Left colon (tissue), 2 donors: ENCODE data around the gene DTD2. TPM values are rescaled to one million over a fixed set of nuclear protein-coding genes. Genes with fewer than 3 reads are reported as not detected.

ENCODE experiments used
- ATAC-seq: fragments of 200-7000 bp; cut with Tn5 transposase; one replicate; pipeline ENCODE4 v1.9.1; 2020; ENCODE audit warnings: mild to moderate bottlenecking, moderate library complexity
- DNase-seq, 2 donors: peaks; one replicate each; pipeline ENCODE4 v3.0.0-alpha.2; 2020
- intact Hi-C, 2 donors: fragments of 100-400 bp; cut with DNase I in 1 of 2; cut with micrococcal nuclease in 1 of 2; formaldehyde crosslinking; loops; one replicate each; pipeline versions ENCODE4 v1.11.2 to v1.14.0; 2022; cut with DNase I, micrococcal nuclease
- total RNA-seq, 2 donors: library from RNA; stranded (reverse); fragmentation: NEBNext Ultra II Directional; extraction: Animal tissue kit (Norgen Biotek cat#: 25700); gene quantifications; one replicate each; pipeline ENCODE4 v1.2.1, GENCODE V29; 2021
- donor health status: DM: no; HTN: no; CAD: no.
- donor health status: DM: yes; HTN: yes; CAD: no.

DTD2 gene
- total RNA-seq, 2 donors from 2014 or later = 11.8 to 14.6 TPM

GRCh38 chr14:31414190-31414833 lies 43.0 kb downstream of the DTD2 start:
- intact Hi-C loops = no loop called here
- no peak for ATAC-seq
- no peak for DNase-seq

- intact Hi-C loops = no loop called here
- no peak for ATAC-seq
- DNase-seq = no peak
Measured at GRCh38 chr14:31411218-31411727, 46.0 kb downstream of the DTD2 start.

GRCh38 chr14:31410048-31410650 lies 47.2 kb downstream of the DTD2 start:
- intact Hi-C loops = no loop called here
- DNase-seq (no peak), ATAC-seq (no peak)

GRCh38 chr14:31408421-31408820 lies 48.9 kb downstream of the DTD2 start:
- ATAC-seq = no peak
- DNase-seq = no peak
- intact Hi-C loops = no loop called here

- intact Hi-C loops = no loop called here
- DNase-seq (no peak), ATAC-seq (peak; percentile 44)
Measured at GRCh38 chr14:31405599-31406232, 51.6 kb downstream of the DTD2 start.

- intact Hi-C loops = no loop called here
- DNase-seq (no peak), ATAC-seq (no peak)
Measured at GRCh38 chr14:31405106-31405505, 52.2 kb downstream of the DTD2 start.

GRCh38 chr14:31403707-31404106 lies 53.6 kb downstream of the DTD2 start:
- intact Hi-C loops = no loop called here
- DNase-seq (no peak), ATAC-seq (no peak)

GRCh38 chr14:31402764-31403439 lies 54.4 kb downstream of the DTD2 start:
- peak; percentile 78 for ATAC-seq
- intact Hi-C loops = no loop called here
- no peak for DNase-seq

GRCh38 chr14:31401369-31401932 lies 55.9 kb downstream of the DTD2 start:
- no peak for DNase-seq
- intact Hi-C loops = no loop called here
- peak; percentile 73 for ATAC-seq

GRCh38 chr14:31400031-31400638 lies 57.2 kb downstream of the DTD2 start:
- ATAC-seq = no peak
- DNase-seq = no peak
- intact Hi-C loops = no loop called here

Other genes starting within 250 kb of the DTD2 start
- 100 to 1,000 TPM; 129 to 142 TPM for gene HECTD1, start 249.7 kb downstream of the DTD2 start, total RNA-seq
- gene HEATR5A, start 37.0 kb downstream of the DTD2 start, total RNA-seq = 10 to 100 TPM; 60.4 to 69.6 TPM
- not detected for gene GPR33, start 30.5 kb upstream of the DTD2 start, total RNA-seq
- 10 to 100 TPM; 12.3 to 13.5 TPM for gene NUBPL, start 103.9 kb upstream of the DTD2 start, total RNA-seq